Activated CD4-positive, alpha-beta T cell treated with anti-CD3 and anti-CD28 coated beads, Interleukin-2, amount 50 U/mL, for 4 hours (primary cell): ENCODE results near the gene TGM2.
"Not testable (repeated sequence)": the region's sequence is repeated elsewhere in the genome, so short reads cannot be mapped to it uniquely, and the experiment has no call there.

Source experiments
- DNase-seq, 2 experiments: peaks; one replicate each; pipeline ENCODE4 v3.0.0-alpha.2; 2020

Gene TGM2

DNA sequence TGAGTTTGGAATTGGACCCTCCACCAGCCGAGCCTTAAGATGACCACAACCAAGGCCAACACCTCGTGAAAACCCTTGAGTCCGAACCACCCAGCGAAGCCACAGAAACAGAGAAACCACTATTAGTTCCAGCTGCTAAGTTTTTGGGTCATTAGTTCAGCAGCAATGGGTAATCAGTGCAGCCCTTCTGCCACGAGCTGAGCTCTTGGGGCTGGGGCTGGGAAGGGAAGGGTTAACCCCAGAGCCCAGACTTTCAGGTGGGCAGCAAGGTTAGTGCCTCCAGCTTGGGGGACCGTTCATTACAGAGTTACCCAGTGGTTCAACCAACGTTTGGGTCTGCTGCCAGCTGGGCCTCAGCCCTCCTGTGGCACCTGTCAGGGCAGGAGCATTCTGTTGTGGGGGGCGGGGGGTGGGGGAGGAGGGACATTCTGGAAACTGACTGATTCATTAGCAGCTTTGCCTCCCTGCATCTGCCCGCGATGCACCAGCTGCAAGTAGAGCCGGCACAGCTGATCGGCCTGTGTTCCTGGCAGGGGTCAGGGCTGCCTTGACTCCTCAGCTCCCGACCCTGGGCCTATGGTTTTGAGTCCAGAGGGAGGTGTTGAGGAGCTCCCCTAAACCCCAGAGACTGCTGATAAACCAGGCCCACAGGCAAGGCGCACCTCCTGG is 52.7 kb downstream of the TGM2 start:
- DNase-seq, result no peak

DNA sequence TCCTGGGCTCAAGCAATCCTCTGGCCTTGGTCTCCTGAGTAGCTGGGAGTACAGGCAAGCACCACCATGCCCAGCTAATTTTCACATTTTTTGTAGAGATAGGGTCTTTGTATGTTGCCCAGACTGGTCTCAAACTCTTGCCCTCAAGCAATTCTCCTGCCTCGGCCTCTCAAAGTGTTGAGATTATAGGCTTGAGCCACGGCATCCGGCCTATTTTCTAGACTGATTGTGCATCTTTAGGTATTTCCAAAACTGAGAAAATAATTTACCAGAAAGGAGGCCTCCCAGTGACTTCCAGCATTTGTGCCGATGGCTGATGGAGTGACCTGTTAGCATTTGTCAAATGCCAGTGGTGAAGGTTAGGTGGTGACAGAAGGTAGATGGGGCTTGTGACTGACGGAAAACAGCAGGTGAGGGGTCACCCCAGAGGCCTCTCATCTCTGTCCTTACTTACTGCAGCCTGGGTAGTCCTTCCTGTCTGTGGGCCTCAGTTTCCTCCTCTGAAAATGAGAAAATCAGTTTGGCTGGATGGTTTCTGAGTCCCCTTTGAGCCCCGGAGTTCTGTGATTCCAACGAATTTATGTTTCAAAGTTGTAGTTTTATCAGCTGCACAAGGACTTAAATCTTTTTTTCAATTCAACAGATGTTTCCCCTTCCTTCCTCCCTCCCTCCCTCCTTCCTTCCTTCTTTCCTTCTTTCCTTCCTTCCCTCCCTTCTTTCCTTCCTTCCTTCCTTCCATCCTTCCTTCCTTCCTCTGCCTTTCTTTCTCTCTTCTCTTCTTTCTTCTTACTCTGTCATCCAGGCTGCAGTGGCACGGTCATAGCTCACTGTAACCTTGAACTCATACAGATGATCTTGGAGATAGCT is 53.5 kb downstream of the TGM2 start:
- DNase-seq, result no peak

DNA sequence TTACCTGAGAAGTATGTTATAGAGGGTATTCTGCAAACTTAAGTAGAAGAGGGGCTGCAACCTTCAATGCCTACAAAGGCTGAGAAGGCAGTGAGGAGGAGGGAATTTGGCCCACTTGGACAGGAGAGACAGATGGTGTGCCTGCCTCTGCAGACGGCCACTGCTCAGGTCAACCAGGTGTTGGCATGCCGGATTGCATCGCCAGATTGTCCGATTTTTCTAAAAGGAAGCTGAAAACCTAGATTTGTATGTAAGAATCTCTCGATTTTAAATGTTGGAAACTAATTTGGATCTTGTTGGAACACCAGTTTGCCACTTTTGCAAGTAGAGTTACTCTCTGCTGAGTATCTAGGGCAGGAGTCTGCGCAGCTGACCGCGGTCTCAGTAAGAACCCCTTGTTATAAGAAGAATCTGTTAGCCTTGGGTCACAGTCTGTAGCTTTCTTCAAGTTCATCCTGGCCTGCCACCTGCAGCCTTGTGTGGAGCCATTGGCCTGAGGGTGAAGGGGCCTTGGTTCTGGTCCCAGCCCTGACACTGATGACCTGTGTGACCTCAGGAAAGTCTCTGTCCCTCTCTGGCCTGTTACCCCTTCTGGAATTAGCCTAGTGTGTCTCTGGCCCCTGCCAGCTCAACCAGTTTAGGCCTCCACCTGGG is 54.4 kb downstream of the TGM2 start:
- DNase-seq, result no peak

DNA sequence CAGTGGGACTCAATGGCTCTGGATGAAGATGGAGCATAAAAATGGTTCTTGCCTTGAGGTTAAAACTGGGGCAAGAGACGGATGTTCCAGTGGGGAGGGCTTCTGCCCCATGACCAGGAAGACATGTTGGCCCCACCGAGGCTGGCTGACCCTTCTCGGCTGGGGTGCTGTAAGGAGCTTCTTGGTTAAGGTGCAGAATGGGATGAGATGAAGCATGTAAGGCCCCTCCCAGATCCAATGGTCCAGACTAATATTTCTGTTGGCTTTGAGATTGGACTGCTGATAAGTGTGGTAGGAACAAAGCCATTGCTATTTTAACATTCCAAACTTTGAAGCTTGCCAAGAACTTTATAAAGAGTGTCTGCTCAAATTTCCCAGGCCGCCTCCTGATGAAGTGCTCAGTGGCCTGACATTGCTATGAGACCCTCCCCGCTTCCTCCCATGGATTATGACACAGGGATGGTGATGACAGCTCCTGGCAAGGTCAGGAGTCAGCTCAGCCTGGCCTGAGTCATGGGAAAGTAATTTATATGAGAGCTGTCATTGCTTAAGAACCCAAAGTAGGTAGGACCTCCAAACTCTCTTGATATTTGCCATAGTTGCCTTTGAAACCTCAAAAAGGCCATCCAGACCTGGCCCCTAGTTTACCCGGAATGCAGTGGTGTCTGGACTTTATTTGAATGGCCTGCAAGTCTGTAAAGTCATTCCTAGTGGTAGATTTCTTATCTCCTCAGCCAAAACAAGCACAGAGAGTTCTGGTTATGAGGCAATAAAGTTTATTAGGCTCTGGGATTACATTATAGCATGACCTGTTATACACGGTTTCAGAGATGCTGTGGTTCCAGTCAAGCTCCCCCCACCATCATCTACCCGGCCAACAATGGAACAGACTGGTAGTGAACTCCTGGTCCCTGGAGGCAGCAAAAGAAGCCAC is 55.2 kb downstream of the TGM2 start:
- DNase-seq, result no peak

DNA sequence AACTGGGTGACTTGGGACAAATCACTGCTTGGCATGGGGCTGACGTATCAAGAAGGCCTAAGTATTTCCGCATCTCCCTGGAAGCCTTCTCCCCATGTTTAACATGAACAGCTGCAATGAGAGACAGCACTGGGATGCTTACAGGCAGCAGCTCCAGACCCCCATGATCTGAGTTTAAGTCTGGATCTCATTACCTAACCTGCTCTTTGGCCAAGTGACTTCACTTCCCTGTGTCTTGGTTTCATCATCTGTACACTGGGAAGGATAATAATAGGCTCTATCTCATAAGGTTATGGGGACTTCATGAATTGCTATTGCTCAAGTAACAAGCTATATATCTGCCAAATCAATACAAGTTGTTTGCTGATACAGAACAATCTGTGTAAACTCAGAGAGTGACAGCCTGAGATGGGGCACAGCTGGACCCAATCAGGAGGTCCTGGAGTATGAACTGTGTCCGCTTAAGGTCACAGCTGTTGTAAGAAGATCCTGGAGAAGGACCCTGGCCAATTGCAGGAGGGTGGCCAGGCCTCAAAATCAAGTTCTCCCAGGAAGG is 56.0 kb downstream of the TGM2 start:
- no peak for DNase-seq

DNA sequence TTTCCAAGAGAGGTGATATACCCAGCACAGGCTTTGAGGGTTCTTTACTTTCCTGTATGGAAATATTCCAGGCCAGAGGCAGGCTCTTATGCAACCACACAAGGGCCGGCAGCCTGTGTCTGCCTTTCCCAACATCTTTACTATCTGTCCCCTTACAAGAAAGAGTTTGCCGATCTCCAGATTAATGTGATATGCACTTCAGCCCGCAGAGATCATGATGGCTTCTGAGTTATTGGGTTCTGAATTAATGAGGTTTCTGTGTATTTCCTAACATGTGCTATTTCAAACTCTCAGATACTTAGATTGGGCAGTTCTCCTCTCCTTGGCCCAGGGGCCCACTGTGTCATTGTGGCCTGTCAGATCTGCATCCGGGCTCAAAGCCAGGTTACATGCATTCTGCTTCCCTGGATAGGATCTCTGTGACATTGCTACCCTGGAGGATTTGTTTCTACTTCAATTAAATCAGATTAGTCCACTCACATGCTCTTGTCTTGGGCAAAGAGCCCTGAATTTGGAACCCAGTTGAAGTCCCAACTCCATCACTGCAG is 56.6 kb downstream of the TGM2 start:
- DNase-seq, result no peak

DNA sequence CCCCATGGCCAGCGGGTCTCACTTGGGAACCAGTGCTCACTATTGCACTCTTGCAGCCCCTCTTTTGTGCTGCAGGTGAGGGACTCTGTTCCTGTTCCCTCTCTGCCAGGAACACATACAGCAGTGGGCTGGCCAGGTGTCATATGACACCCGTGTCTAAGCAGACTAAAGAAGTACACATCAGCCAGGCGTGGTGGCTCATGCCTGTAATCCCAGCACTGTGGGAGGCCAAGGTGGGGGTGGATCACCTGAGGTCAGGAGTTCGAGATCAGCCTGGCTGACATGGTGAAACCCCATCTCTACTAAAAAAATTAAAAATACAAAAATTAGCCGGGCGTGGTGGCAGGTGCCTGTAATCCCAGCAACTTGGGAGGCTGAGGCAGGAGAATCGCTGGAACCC is 57.2 kb downstream of the TGM2 start:
- DNase-seq, result not testable (repeated sequence)

DNA sequence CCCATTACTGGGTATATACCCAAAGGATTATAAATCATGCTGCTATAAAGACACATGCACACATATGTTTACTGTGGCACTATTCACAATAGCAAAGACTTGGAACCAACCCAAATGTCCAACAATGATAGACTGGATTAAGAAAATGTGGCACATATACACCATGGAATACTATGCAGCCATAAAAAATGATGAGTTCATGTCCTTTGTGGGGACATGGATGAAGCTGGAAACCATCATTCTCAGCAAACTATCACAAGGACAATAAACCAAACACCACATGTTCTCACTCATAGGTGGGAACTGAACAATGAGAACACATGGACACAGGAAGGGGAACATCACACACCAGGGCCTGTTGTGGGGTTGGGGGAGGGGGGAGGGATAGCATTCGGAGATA is 57.7 kb downstream of the TGM2 start:
- not testable (repeated sequence) for DNase-seq

DNA sequence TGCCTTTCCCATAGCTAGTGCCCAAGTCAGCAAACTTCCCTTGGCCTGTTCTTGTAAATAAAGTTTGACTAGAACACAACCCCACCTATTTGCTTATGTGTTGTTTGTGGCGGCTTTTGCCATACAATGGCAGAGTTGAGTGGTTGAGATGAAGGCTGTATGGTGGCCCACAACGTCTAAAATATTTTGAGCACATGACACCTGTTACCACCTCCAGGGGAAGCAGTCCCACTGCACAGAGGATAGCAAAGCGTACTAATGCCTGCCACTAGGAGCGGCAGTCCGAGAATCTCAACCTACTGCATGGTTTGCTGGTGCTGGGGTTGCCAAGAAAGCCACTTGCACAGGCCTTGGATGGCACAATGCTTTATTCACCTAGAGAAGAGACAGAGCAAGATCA is 58.6 kb downstream of the TGM2 start:
- no peak for DNase-seq

DNA sequence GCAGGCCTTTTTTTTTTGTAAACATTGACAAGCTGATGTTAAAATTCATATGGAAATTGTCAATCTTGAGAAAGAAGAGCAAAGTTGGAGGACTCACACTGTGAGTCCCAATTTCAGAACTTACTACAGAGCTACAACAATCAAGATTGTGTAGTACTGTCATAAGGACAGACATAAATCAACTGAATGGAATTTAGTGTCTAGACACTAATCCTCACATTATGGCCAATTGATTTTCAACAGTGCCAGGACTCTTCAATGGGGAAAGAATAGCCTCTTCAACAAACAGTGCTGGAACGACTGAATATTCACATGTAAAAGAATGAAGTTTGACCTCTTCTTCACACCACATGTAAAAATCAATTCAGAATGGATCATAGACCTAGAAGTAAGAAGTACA is 60.8 kb downstream of the TGM2 start:
- no peak for DNase-seq

DNA sequence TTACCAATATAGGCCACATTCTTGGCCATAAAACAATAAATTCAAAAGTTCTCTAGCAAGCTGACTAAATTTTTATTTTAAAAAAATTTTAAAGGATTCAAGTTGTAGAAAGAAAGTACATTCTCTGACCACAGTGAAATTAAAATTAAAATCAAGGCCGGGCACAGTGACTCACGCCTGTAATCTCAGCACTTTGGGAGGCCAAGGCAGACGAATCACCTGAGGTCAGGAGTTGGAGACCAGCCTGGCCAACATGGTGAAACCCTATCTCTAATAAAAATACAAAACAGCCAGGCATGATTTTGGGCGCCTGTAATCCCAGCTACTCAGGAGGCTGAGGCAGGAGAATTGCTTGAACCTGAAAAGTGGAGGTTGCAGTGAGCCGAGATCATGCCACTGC is 62.9 kb downstream of the TGM2 start:
- DNase-seq, result not testable (repeated sequence)

DNA sequence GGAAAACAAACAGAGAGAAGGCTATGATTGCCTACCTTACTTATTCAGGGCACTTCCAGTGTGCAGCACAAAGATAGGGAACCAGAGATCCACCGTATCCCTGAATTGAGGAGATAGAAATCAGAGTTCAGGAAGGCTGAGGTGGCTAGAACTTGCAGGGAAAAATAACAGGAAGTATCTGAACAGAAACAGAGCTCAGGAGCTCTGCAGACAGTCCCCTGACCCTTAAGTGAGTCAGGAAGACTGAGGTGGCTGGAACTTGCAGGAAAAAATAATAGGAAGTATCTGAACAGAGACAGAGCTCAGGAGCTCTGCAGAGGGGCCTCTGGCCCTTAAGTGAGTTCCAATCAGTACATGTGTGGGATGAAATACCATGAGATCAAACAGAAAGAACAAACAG is 66.1 kb downstream of the TGM2 start:
- no peak for DNase-seq

DNA sequence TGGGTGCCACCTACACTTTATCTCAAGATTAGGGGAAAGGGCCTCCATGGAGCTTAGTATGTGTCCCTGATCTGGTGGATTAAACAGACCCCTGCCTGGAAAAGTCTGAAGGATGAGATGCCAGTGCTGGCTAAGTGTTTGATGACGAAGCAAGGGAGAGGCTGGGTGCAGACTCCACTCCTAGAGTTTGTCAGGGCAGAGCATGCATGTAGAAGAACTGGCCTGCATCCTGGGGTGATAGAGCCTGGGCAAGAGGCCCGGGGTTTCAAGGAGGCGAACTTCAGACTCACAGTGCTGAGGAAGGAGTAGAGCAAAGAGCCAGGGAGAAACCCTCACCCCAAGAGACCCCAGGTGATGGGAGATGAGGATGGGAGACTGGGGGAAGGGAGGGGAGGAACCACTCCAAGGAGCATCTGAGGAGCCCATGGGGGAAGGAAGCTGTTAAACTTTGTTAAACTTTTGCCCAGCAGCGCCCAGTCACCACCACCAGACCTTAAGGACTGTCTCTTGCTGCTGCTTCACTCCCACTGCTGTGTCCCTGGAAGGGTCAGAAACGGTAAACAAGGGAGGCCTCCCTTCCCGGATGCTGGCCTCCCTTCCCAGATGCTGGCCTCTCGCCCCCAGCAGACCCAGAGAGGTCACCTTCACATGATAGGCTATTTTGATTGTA is 69.9 kb downstream of the TGM2 start:
- no peak for DNase-seq

DNA sequence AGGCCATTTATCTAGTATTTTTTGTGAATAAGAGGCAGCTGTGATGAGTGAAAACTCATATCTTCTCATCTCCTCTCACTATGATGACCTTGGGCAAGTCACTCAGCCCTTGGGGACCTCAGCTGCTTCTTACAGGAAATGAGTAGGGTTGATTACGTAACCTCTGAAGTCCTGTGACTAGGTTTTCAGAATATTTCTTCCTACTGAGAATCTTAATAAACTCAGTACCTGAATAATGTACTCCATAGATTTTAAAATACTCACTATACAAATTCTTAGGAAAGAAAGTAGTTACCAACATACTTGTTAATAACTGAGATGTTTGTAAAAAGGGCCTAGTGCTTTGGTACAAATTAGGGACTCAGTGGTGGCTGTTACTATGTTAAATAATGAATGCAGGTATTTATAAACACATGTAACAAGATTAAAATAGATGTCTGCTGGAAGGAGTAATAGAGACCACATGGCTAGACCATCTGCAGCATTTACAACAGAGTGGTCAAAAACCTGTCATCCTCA is 70.6 kb downstream of the TGM2 start:
- DNase-seq, result peak; percentile 7 to 9

DNA sequence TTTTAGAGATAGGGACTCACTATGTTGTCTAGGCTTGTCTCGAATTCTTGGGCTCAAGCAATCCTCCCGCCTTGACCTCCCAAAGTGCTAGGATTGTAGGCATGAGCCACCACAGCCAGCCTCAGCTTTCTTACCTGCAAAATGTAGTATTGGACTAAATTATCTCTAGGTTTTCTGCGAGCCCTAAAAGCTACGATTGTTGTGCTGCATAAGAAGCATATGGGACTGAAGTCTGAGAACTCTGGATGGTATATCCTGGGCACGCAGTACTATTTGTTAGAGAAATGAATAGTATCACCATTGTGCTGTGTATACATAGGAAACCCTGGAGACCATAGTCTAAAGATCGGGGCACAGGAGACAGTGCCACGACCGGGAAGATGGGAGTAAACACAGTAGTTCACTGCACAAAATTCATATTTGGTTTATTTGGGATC is 71.4 kb downstream of the TGM2 start:
- no peak for DNase-seq

DNA sequence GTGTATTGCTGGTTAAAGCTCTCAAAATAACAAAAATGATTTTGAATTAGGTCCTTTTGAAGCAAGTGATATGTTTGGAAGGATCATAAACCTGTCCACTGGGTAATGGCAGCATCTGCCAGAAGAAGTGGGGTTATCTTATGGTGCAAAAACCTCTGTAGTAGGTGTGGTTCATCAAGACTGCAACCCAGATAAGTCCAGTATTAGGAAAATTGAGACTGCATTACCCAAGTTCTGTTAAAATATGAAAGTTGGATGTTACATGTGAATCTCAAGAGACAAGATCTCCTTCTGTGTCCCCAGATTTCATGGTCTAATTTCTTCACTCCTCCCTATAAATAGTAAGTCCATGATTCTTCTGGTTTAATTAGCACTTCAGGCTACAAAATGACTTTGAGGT is 72.2 kb downstream of the TGM2 start:
- no peak for DNase-seq

DNA sequence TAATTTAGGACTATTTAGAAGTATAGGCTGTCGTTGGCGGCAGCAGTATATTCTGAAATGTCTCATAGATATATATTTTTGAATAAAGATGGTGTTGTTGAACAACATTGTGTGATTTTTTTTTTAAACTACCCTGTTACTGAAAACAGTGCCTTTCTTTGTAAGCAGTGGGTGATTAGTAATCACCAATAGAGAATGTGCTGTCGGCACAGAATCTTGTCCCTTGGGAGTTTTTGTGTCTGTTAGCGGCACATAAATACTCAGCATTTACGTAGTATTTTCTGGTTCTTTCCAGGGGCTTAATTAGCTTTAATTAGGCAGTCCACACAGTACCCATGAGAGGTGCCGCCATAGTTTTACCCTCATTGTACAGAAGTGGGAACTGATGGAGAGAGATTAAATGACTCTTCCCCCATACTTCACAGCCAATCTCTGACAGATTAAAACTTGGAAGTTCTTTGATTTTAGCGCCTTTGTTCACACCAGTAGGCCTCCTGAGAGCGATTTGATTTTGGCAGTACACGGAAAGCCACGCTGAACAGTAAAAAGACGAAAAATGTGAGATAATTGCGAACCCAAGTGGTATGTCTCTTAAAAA is 72.7 kb downstream of the TGM2 start:
- no peak for DNase-seq

DNA sequence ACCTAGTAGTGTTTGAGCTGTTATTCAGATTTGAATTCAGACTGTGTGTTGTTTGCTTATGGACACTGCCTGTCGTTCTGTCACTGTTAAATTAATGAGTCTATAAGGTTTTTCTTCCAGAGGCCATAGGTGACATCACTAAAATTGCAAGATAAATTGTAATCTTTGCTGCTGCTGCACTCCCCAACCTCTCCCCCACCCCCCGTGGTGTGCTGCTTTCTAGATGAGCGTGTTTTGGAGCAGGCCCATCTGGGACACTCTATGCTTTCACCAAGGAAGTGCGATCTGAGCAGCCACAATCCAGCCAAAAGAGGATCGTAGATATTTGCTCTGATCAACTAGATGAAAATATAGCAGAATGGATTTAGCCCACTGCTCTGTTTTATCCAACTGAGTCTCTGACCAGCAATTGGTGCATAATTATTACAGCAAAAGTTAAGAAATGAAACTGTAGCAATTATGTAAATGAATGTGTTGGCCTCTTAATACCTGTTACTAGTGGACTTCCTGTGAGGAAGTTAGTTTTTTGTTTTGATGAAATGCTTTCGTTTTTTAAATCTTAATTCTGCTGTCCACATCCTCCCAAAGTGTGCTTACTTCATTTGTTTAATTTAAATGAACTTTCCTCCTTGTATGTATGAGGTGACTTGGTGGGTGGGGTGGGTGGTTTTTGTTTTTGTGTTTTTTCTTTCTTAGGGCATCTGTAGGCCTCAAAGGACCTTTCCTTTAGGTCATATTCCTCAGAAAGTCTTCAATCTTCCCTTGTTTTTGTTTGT is 73.4 kb downstream of the TGM2 start:
- no peak for DNase-seq

DNA sequence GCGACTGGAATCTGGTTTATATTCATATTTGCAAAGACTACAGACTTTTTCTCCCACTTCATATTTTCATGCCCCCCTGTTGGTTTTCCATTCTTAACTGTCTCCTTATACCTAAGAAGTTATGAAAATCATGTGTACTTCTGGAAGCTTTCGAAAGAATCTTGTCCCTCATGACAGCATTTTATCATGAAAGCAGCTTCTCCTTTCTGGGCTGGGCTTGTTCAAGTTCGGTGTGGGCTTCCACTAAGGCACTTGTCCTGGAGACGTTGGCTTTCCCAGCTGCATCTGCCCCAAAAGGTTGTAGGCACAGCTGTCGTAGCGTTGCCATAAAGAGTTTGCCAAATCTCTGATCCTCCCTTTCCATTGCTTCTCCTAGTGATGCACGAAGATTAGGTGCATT is 75.0 kb downstream of the TGM2 start:
- DNase-seq, result no peak

DNA sequence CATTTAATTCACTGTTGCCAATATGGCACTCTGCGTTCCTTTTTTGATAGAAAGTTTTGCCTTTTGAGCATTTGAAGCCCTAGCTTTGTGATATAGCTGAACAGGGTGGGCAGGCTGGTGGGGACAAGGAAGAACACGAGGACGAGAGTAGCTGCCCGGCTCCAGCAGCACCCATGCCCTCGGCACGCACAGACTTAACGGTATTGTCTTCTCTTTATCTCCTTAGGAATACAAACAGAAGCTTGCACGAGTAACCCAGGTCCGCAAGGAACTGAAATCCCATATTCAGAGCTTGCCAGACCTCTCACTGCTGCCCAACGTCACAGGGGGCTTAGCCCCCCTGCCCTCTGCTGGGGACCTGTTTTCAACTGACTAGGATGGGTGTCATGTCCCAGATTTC is 75.6 kb downstream of the TGM2 start:
- DNase-seq, result no peak
